NCI-H1436 treated with DMSO at 0.1 percent for 48 hours (cell line): Measurements from ENCODE around the gene ANKH.
"Not testable (repeated sequence)": the region's sequence is repeated elsewhere in the genome, so short reads cannot be mapped to it uniquely, and the experiment has no call there.

Experiments used
- DNase-seq: peaks from one replicate; lab custom pipeline; 2025; lab: John Stamatoyannopoulos, UW

The ANKH gene

GRCh38 chr5:14871214-14872069 is at the start of gene ANKH:
ANKH (minus strand) TSS chr5:14871778; CDS start chr5:14871447, 331 bp downstream.
- no peak for DNase-seq

GRCh38 chr5:14920121-14920520 is 48.5 kb upstream of the ANKH start:
- DNase-seq = no peak

- not testable (repeated sequence) for DNase-seq
Observed at GRCh38 chr5:14919106-14919505, 47.5 kb upstream of the ANKH start.

GRCh38 chr5:14917719-14918118 is 46.1 kb upstream of the ANKH start:
- DNase-seq = no peak

GRCh38 chr5:14915291-14915952 is 43.8 kb upstream of the ANKH start:
- DNase-seq = no peak

GRCh38 chr5:14914623-14915260 is 43.2 kb upstream of the ANKH start:
- DNase-seq = no peak

GRCh38 chr5:14914193-14914592 is 42.6 kb upstream of the ANKH start:
- DNase-seq = no peak

GRCh38 chr5:14913096-14913495 is 41.5 kb upstream of the ANKH start:
- no peak for DNase-seq

GRCh38 chr5:14912206-14912605 is 40.6 kb upstream of the ANKH start:
- no peak for DNase-seq

GRCh38 chr5:14909369-14909768 is 37.8 kb upstream of the ANKH start:
- DNase-seq = no peak

- DNase-seq = no peak
Observed at GRCh38 chr5:14908172-14908571, 36.6 kb upstream of the ANKH start.

GRCh38 chr5:14906628-14907027 is 35.0 kb upstream of the ANKH start:
- DNase-seq = no peak

- no peak for DNase-seq
Observed at GRCh38 chr5:14902826-14903560, 31.4 kb upstream of the ANKH start.

- no peak for DNase-seq
Observed at GRCh38 chr5:14901462-14902051, 30.0 kb upstream of the ANKH start.

GRCh38 chr5:14900693-14901461 is 29.3 kb upstream of the ANKH start:
- no peak for DNase-seq

GRCh38 chr5:14896131-14896530 is 24.6 kb upstream of the ANKH start:
- DNase-seq = no peak

- no peak for DNase-seq
Observed at GRCh38 chr5:14895301-14895700, 23.7 kb upstream of the ANKH start.

GRCh38 chr5:14894748-14895147 is 23.2 kb upstream of the ANKH start:
- DNase-seq = no peak

- DNase-seq = no peak
Observed at GRCh38 chr5:14893381-14893780, 21.8 kb upstream of the ANKH start.

- no peak for DNase-seq
Observed at GRCh38 chr5:14890846-14891245, 19.3 kb upstream of the ANKH start.

- DNase-seq = no peak
Observed at GRCh38 chr5:14884062-14884612, 12.6 kb upstream of the ANKH start.
